NCI-H2196 (cell line): ENCODE measurements around the gene ACKR2.

ENCODE experiments used
- DNase-seq: peaks from one replicate; lab custom pipeline; 2025; ENCODE audit not compliant: unreplicated experiment; lab: John Stamatoyannopoulos, UW

The ACKR2 gene

GRCh38 chr3:42829083-42829627, 19.9 kb downstream of the ACKR2 start:
- DNase-seq = no peak

- no peak for DNase-seq
Observed at GRCh38 chr3:42829628-42830436, 20.6 kb downstream of the ACKR2 start.

GRCh38 chr3:42830437-42831320, 21.4 kb downstream of the ACKR2 start:
- peak; percentile 24 for DNase-seq

GRCh38 chr3:42831321-42831713, 22.1 kb downstream of the ACKR2 start:
- peak; percentile 57 for DNase-seq

GRCh38 chr3:42836150-42837123, 27.2 kb downstream of the ACKR2 start:
- DNase-seq = no peak

GRCh38 chr3:42838571-42838970, 29.3 kb downstream of the ACKR2 start:
- no peak for DNase-seq

GRCh38 chr3:42839616-42840015, 30.4 kb downstream of the ACKR2 start:
- peak; percentile 26 for DNase-seq

- DNase-seq = no peak
Observed at GRCh38 chr3:42841332-42841731, 32.1 kb downstream of the ACKR2 start.

- DNase-seq = no peak
Observed at GRCh38 chr3:42843713-42844411, 34.6 kb downstream of the ACKR2 start.

- DNase-seq = no peak
Observed at GRCh38 chr3:42844412-42844713, 35.1 kb downstream of the ACKR2 start.

- DNase-seq = no peak
Observed at GRCh38 chr3:42844815-42845214, 35.6 kb downstream of the ACKR2 start.

GRCh38 chr3:42846685-42847522, 37.7 kb downstream of the ACKR2 start:
- no peak for DNase-seq

- DNase-seq = no peak
Observed at GRCh38 chr3:42847731-42848130, 38.5 kb downstream of the ACKR2 start.

GRCh38 chr3:42849017-42849416, 39.8 kb downstream of the ACKR2 start:
- no peak for DNase-seq

- DNase-seq = no peak
Observed at GRCh38 chr3:42850263-42850662, 41.0 kb downstream of the ACKR2 start.

- DNase-seq = no peak
Observed at GRCh38 chr3:42851228-42851834, 42.1 kb downstream of the ACKR2 start.

- DNase-seq = no peak
Observed at GRCh38 chr3:42852441-42852840, 43.2 kb downstream of the ACKR2 start.

GRCh38 chr3:42853056-42853455, 43.8 kb downstream of the ACKR2 start:
- no peak for DNase-seq

- DNase-seq = peak; percentile 7
Observed at GRCh38 chr3:42853739-42854302, 44.6 kb downstream of the ACKR2 start.
